NCI-H2227 treated with DMSO at 0.1 percent for 48 hours (cell line): ENCODE data around the gene SEC11C.
"Not testable (repeated sequence)": the region's sequence is repeated elsewhere in the genome, so short reads cannot be mapped to it uniquely, and the experiment has no call there.

Source experiments
- DNase-seq: peaks from one replicate; lab custom pipeline; 2025; lab: John Stamatoyannopoulos, UW

The SEC11C gene

DNA sequence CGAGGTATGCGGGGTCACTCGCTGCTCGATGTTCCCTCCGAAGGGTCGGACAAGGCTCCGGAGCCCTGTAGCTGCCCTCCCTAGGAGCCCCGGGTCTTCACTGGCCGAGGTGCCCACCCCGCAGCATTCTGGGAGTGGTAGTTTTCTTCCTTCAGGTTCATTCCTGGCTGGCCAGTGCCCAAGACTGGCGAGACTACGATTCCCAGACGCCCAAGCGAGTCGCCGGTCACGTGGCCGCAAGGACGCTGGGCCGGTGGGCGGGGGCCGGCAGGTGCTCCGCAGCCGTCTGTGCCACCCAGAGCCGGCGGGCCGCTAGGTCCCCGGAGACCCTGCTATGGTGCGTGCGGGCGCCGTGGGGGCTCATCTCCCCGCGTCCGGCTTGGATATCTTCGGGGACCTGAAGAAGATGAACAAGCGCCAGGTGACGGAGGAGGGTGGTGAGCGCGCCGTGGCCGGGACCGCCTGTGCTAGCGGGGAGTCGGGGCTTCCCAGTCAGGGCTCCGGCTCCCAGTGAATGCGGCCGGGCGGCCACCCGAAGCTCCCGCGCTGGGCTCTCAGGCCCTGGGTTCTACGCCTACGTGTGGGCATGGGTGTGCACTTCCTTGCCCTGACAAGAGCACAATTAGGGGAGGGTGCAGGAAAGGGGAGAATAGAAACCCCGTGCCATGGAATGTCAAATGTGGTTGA is at the start of gene SEC11C:
SEC11C (plus strand) TSS at position 270 of the 687 bp plus-strand sequence; CDS start at position 335, 65 bp downstream.
- peak; percentile 99 for DNase-seq

DNA sequence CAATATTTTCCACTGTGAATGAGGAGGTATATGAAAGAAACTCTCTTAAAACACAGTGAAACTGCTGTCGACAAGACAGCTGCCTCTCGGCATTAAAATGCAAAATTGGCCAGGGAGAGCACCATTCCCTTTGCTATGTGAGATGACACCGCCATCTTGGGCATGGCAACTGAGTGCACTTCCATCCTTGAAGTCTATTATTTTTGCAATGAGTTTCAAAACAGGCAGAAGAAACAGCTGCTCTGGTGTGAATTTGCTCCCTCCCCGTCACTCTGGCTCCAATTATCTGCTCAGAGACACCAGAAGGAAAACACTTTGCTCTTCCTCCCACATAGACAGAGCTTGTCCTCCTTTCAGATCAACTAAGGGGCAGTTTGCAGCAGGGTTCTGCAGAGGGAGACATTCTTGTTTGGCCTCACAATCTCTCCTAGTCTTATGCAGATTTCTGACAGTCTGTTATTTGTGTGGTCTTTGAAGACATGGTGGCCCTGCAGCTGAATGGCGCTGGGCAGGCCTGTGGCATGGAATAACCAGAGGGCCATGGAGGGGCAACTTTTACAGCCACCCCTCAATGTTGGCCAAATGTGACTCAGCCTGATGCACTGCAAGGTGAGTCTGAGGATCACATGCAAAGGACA is 48.6 kb upstream of the SEC11C start:
- DNase-seq, result no peak

DNA sequence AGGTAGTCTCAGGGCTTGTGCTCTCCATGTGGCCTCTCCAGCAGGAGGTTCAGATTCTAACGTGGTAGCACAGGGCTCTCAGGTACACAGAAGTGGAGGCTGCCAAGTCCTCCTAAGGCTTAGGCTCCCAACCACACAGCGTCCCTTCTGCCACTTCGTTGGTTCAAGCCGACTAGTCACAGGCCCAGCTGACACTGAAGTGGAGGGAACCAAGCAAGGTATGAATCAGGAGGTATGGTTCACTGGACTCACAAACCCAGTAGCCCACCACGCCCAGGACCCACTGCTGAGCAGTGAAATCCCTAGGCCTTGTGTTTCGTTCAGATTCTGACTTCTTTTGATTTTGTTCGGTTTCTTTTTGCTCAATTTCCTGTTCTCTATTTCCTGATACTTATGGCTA is 46.0 kb upstream of the SEC11C start:
- no peak for DNase-seq

DNA sequence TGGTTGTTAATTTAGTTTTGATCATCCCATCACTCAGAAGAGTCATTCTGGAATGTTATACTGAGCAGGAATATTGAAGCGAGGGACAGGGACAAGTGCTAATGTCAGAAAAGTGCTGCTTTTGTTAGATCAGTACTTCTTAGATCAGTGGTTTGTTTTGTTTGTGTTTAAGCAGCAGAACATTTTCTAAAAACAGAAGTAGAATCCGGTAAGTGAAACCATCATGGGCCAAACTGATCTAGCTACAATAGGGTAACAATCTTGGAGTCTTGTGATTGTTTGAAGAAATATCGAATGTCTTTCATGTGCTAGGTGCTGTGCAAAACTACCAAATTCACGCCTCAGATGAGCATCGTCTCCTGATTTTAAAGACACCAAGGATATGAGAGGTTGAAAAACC is 45.1 kb upstream of the SEC11C start:
- DNase-seq, result no peak

DNA sequence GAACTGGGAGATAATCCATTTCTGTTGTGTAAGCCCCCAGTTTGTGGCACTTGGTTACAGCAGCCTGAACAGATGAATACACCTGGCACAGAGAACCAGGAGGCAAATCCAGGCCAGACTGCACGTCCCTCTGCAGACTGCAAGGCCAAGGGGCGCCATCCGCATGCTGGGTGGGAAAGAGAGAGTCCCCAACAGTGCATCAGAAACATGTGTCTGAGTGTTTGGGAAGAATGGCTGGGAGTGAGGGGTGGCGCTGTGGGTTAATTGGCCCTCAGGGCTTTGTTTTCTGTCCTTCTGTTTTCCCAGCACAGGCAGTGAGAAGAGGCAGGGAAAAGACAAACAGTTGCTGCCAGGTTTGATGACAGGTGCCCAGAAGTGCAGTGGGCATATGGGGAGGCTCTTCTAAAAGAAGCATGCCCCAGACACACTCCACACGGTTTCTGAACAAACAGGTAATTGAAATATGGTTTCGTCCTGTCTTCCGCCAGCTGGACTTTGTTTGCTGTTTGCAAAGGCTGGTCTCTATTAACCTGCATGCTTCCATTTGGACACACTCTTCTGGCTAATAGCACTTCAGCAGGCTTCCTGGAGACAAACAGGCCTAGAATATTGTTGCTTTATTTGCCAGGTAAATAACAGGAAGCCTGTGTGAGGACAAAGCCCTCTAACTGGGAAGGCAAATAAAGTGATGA is 43.4 kb upstream of the SEC11C start:
- peak; percentile 50 for DNase-seq

DNA sequence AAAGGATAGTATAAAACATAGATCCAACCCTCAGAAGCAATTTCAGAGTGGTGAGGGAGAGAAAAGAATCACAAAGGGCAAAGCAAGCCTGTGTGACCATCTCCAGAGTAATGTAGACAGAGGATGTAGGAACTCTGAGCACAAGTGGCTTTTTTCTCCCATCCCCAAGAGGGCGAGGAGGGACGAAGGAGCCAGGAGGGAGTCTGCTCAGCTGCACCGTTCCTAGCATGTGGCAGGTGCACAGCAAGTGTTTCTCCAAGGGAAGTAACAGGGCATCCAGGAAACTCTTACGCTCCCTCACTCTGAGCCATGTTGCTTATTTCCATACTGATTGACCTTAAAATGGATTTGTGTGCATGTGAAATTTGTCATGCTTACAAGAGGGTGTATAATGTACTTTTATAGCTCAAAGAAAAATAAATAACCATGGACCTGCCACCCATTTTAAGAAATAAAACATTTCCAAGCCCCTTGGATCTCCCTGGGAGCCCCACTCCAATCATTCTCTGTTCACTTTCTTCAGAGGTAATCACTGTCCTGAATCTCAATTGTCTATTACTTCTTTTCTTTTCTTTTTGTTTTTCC is 37.8 kb upstream of the SEC11C start:
- no peak for DNase-seq

DNA sequence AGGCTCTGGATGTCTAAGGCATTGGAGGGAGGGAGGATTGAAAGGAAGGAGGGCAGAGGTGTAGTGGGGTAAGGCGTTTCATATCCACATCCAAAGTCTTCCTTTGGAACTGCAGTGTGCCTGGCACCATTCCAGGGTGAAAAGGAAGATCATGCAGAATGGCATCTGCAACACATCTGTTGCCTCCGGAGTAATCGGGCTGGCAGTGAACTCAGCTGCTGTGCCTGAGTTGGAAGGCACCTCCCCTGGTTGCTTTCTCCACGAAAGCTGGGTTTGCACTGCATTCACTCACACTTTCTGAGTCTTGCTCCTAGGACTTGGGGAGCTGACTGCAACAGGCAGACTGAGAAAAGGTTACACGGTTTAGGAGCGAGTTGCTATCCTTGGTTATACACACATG is 30.3 kb upstream of the SEC11C start:
- DNase-seq, result no peak

DNA sequence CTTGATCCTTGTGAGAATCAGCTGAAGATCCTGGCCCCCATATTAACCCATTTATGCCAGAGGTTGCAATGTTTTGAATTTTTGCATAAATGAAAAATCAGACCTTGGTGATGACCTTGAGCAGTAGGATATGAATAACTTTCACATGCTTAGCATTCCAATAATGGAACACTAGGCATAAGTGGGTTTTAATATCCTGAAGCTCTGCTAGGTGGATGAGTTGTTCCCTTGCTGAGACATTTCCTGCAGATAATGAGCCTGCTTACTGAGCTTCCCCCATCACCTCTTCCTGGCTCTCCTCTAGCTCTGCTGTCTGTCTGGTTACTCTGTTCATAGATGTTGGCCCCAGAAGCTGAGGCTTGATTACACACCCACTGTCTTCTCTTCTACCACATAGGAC is 25.5 kb upstream of the SEC11C start:
- DNase-seq, result no peak

DNA sequence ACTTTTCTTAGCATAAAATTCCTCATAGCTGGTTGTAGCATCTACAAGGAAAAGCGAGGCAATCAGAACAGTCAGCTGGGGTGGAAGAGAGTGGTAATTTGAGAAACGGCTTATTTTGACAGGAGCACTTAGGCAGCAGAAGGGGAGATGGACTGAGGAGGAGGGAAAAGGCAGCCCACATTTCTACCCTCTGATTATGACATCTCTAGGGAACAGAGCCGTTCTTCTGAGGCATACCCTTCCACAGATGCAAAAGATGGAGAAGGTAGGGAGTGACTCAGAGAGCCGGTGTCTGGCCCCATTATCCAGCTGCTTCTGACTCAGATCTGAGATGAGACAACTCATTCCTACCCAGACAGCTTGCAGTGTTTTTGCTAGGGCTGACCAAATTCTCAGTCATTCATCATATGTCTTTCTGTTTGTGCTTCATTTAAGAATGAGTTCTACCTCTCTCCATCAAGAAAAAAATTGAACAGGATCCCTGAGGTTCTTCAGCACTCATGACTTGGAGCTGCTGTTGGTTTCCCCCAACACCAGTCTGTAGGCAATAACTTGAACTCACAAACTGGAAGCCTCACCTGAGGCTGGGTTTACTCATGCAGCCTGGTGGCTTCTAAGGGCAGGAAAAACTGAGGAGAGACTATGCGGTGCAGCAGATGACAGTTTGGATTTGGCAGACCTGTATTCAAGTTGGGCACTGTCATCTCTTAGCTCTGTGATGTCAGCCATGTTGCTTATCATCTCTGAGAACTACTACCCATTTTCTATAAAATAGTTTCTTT is 15.9 kb upstream of the SEC11C start:
- no peak for DNase-seq

DNA sequence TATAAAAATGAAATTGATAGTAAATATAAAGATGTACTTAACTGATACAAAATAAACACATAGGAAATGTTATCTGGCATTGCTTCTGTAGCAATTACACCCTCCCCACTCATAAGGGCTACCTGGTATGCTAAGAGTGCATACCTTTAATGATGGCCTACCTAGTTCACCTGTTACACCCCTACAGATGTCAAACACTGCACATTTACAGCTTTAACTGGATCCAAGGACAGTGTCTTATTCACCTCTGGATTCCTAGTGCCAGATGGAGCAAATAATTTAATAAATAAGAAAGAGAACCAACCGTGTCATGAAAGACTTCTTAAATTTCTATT is 15.3 kb upstream of the SEC11C start:
- no peak for DNase-seq

DNA sequence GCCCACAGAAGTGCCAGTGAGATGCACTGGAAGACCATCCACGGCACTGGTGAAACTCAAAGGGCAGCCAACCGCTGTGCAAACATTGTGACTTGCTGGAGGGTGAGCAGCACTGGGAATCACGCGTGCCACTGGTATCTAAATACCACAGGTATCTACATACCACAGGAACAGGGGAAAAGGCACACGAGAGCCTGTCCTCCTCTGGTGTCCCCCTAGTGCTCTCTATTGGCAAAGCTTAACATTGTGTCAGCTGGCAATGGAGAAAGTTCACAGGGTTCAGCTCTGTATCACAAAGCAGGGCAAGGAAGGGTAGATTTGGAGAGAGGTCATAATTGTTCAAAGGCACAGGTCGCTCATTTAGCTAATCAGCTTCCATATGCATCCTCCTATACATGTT is 12.6 kb upstream of the SEC11C start:
- no peak for DNase-seq

DNA sequence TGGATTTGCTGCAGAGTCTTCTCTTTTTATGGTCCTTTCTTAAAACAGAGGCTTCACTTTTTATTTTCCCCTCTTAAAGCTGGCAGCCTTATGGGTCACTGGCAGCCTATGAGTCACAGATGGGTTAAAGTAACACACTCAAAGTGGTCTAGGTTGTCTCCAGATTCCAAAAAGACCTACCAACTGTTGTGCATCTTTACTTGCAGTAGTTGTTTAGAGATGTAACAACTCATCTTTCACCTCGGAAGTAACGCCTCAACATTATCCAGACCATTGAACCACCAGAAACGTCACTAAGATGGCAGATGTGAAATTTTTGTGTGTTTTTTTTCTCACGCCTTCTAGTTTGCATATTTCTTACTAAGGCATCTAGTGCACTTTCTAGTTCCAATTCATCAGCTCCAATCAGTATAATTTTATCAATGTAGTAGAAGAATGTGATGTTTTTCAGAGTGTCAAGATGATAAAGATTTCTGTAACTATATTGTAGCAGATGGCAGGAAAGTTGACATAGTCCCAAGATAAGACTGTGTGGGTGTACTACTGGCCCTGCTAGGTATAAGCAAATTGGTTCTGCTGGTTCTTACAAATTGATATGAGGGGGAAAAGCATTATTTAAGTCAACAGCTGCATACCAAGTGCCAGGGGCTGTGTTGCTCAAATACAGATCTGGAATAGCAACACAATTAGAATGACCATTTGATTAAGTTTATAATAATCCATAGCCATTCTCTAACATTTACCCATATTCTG is 9.6 kb upstream of the SEC11C start:
- DNase-seq, result no peak

DNA sequence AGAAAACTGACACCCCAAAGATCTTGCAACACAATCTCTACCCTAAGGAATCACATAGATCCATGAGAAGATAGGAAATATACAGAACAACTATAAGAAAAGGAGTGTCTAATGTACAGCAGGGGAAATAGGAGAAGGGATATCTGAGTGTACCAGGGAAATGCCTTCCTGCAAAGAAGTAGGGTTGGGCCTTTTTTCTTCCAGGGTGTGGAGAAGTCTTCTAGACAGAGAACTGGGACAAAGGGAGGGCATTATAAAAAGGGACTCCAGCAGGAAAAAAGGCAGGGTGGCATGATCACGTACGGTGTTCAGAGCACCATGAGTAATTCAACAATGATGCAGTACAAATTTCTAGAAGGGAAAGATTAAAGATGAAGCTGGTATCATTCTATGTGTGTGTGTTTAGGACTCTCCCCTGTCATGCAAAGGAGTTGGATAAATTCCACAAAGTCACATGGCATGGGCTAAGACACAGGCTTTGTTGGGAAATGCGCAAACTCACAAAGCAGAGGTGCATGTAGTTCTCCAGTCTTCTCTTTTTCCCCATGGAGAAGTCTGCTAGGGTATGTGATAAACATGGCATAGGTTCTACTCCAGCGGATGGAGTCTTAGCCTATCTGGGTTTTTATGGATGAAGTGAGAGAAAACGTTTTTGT is 6.7 kb upstream of the SEC11C start:
- no peak for DNase-seq

DNA sequence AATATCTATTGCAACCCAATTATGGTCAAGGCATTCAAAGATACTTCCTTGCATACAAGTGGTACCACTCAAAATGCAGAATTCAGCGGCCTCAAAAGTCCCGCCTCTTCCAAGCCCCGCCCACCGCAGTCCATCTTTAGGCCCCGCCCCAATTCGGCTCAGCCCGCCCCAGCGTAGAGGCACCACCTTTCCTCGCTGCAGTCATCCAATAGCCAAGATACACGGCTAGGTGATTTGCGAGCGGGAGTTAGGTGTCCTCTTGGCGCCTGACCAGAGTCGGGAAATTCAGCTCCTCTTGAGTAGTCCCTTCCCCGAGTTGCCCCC is 431 bp upstream of the SEC11C start:
- DNase-seq, result peak; percentile 99

DNA sequence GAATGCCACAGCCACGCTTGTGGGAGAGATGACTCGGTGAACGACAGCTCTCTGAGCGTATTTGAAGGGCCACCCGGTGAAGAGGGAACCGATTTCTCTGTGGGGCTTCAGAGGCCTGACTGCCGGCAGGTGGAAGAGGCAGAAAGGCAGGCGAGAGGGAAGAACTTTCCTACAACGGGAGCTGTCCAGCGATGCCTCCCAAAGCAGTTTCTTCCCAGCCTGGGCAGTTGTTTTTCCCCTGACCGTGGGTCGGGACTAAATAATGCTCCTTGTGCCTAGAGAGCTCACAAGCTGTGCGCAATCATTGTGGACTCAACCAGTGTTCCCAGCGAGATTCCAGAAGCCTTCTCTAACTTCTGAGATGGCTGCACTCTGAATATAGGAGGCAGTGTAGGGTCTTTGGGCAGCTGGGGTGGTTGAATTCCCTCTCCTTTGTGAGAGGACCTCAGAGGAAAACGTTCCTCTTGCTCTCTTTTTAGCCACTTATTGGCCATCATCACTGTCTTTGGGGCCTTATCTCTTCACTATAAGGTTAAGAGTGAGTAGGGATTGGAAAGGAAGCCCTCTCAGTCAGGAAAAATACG is 710 bp downstream of the SEC11C start:
- no peak for DNase-seq

DNA sequence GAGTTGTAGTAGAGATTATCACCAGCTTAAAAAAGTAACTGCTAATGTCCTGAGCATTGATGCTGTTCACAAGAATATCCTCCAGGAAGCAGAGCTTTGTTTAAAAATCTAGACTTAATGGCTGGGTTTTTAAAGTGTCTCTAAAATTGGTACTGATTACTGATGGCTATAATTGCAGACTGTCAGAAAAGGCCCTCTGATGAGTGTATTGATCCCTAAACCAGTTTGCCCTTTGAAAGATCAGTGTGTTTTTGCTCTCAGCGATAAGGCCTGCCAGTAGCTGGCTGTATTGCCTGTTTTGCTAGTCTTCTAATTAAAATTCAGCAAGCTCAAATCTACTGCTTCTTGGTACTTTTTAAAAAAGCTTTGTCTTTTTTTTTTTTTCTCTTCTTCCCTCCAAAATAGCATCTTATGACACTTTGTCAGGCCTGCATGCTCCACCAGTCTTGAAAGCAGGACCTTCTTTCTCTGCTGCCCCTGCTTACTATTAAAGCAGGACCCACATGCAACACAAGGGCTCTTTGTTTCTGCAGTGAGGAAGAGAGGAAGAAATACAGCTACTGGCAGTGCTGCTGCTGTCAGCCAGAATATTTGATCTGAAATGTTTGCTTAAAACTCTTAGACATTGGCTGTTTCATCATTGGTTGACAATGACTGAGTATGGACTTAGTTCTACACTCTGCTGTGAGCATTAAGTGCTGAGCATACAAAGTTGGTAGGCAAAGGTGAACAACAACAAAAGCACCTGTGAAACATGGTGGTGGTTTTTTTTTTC is 1.8 kb downstream of the SEC11C start:
- DNase-seq, result no peak

DNA sequence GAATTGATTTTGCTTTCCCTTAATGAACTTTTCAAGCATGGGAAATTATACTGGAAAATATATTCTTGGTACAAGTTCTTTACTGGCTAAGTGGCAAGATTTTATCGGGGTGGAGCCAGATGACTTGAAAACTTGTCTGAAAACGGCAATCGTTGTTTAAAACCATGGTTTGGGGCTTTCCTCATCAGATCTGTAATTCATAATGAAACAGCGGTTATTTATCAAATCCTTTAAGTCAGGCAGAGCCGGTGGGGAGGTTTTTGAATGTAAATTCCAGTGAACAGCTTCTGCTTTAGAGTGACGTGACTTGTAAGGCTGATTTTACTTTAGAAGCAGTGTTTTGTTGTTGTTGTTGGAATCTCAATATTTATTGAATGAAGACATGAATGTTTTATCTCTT is 2.6 kb downstream of the SEC11C start:
- no peak for DNase-seq

DNA sequence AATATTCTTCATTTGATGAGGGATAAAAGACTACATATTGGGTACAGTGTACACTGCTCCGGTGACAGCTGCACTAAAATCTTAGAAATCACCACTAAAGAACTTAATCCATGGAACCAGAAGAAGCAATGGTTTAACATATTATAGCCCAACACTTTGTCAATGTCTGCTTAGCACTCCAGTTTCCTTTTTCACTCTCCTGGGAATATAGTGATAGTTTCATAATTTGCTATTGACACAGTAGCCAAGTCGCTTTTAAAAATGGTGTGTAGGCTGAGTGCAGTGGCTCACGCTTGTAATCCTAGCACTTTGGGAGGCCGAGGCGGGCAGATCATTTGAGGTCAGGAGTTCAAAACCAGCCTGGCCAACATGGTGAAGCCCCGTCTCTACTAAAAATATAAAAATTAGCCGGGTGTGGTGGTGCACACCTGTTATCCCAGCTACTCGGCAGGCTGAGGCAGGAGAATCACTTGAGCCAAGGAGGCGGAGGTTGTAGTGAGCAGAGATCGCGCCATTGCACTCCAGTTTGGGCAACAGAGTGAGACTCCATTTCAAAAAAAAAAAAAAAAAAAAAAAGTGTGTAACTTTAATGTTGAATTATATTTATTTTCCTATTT is 3.2 kb downstream of the SEC11C start:
- not testable (repeated sequence) for DNase-seq

DNA sequence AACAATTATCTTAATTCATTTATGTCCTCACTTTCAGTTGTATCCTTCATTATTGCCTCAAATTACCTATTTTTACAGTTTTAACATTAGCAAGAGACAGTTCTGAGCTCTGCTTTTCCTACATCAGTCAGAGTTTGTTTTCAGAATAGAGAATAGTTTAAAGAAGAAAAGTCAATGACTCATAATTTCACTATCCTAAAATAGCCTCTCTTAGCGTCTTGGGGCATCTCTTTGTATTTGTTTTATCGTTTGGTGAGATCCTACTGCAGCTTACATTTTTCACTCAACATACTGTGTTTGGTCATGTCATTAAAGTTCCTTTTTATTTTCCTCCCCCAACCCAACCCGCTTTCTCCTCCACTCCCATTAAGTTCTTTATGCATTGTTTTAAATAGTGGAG is 3.8 kb downstream of the SEC11C start:
- DNase-seq, result no peak

DNA sequence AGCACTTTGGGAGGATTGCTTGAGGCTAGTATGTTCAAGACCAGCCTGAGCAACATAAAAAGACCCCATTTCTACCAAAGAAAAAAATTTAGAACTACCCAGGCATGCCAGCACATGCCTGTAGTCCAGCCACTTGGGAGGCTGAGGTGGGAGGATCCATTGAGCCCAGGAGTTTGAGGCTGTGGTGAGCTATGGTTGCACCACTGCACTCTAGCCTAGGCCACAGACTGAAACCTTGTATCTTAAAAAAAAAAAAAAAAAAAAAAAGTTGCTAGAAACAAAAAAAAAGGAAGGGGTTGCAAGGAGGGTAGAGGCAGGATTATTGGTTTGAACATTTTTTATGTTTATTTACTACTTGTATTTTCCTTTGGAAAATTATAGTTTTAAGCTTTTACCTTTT is 4.8 kb downstream of the SEC11C start:
- no peak for DNase-seq
